GM23338 (cell line): ENCODE data around the gene KCNB1. TPM values are rescaled to one million over a fixed set of nuclear protein-coding genes. Genes with fewer than 3 reads are reported as not detected.

Source experiments
- ATAC-seq: fragments of 200-7000 bp; cut with Tn5 transposase; 3 replicates; pipeline ENCODE4 v1.9.1; 2020
- DNase-seq: peaks from one replicate; pipeline ENCODE4 v3.0.0-alpha.2; 2015; ENCODE audit warnings: low spot score
- H2AFZ ChIP-seq: fragments of 200-600 bp; sonication (generic); 2 replicates; pipeline ENCODE4 v1.8.0; 2016; ENCODE audit warnings: antibody characterized with exemption, mild to moderate bottlenecking, moderate library complexity
- H3F3A ChIP-seq: fragments of 200-600 bp; sonication (generic); replicated peaks from 2 replicates; pipeline ENCODE4 v1.8.0; 2017; ENCODE audit warnings: antibody characterized with exemption, mixed run types, low read depth
- H3K27ac ChIP-seq: fragments of 200-600 bp; sonication (generic); 2 replicates; pipeline ENCODE4 v1.6.1; 2016; ENCODE audit warnings: low read depth
- H3K27me3 ChIP-seq: fragments of 200-600 bp; sonication (generic); 2 replicates; pipeline ENCODE4 v1.8.0; 2016; ENCODE audit warnings: mild to moderate bottlenecking, mixed run types, moderate library complexity; ENCODE audit not compliant: insufficient read depth
- H3K36me3 ChIP-seq: fragments of 200-600 bp; sonication (generic); 2 replicates; pipeline ENCODE4 v1.8.0; 2016; ENCODE audit warnings: mild to moderate bottlenecking; ENCODE audit not compliant: insufficient read depth
- H3K4me1 ChIP-seq: fragments of 200-600 bp; sonication (generic); 2 replicates; pipeline ENCODE4 v1.8.0; 2016; ENCODE audit warnings: mild to moderate bottlenecking, moderate library complexity; ENCODE audit not compliant: insufficient read depth
- H3K4me2 ChIP-seq: fragments of 200-600 bp; sonication (generic); 2 replicates; pipeline ENCODE4 v1.7.1; 2017; ENCODE audit warnings: mixed run types
- H3K4me3 ChIP-seq: fragments of 200-600 bp; sonication (generic); 2 replicates; pipeline ENCODE4 v1.6.1; 2016; ENCODE audit warnings: mixed run types
- H3K79me2 ChIP-seq: fragments of 200-600 bp; sonication (generic); replicated peaks from 2 replicates; pipeline ENCODE4 v1.8.0; 2017; ENCODE audit warnings: mild to moderate bottlenecking; ENCODE audit not compliant: insufficient read depth
- H3K9me2 ChIP-seq: fragments of 200-600 bp; sonication (generic); 2 replicates; pipeline ENCODE4 v1.8.0; 2017; ENCODE audit not compliant: insufficient read depth
- H4K20me1 ChIP-seq: fragments of 200-600 bp; sonication (generic); replicated peaks from 2 replicates; pipeline ENCODE4 v1.8.0; 2017; ENCODE audit warnings: mild to moderate bottlenecking; ENCODE audit not compliant: insufficient read depth
- H3K27ac Mint-ChIP-seq: 2 replicates; pipeline ENCODE4 v1.8.0; 2020; ENCODE audit warnings: inconsistent platforms, mild to moderate bottlenecking, moderate library complexity, mixed read lengths
- H3K27me3 Mint-ChIP-seq: 3 replicates; pipeline ENCODE4 v1.8.0; 2022; ENCODE audit warnings: low read depth, mild to moderate bottlenecking, moderate library complexity, mixed read lengths, inconsistent platforms; ENCODE audit not compliant: insufficient read depth, poor library complexity
- H3K36me3 Mint-ChIP-seq: 3 replicates; pipeline ENCODE4 v1.8.0; 2021; ENCODE audit warnings: low read depth, mild to moderate bottlenecking, inconsistent platforms, moderate library complexity, mixed read lengths
- H3K4me1 Mint-ChIP-seq: 3 replicates; pipeline ENCODE4 v1.8.0; 2020; ENCODE audit warnings: mild to moderate bottlenecking, inconsistent platforms, mixed read lengths
- H3K4me3 Mint-ChIP-seq: 3 replicates; pipeline ENCODE4 v1.8.0; 2021; ENCODE audit warnings: moderate library complexity, mild to moderate bottlenecking, inconsistent platforms, mixed read lengths
- H3K9me3 Mint-ChIP-seq: 3 replicates; pipeline ENCODE4 v1.8.0; 2020; ENCODE audit warnings: moderate library complexity, mild to moderate bottlenecking, inconsistent platforms, mixed read lengths
- CREB1 ChIP-seq: fragments of 250-450 bp; sonication (Bioruptor Pico); IDR thresholded peaks from 2 replicates; pipeline ENCODE4 v1.5.0; 2020; ENCODE audit warnings: low read depth, mild to moderate bottlenecking, moderate library complexity
- CTCF ChIP-seq, 2 experiments: fragments of 200-600 bp in 1 of 2; sonication (generic) in 1 of 2; conservative IDR thresholded peaks; 2 replicates each; pipeline versions ENCODE4 v1.5.1 to v1.6.1; 2016 to 2017; ENCODE audit warnings: antibody characterized with exemption in 2 of 2, low read depth in 2 of 2, mild to moderate bottlenecking in 2 of 2, moderate library complexity in 1 of 2
- EZH2 ChIP-seq: fragments of 200-600 bp; sonication (generic); IDR thresholded peaks from one replicate; pipeline ENCODE4 v1.8.0; 2017; ENCODE audit warnings: antibody characterized with exemption, mild to moderate bottlenecking, low read depth; ENCODE audit not compliant: unreplicated experiment
- EZH2phosphoT487 ChIP-seq: fragments of 200-600 bp; sonication (generic); IDR thresholded peaks from one replicate; pipeline ENCODE4 v1.8.1; 2018; ENCODE audit warnings: antibody characterized with exemption; ENCODE audit not compliant: unreplicated experiment
- JUNB ChIP-seq: IDR thresholded peaks from one replicate; pipeline ENCODE4 v1.6.1; 2016; ENCODE audit warnings: antibody characterized with exemption; ENCODE audit not compliant: unreplicated experiment
- NANOG ChIP-seq: IDR thresholded peaks from 2 replicates; pipeline ENCODE4 v1.6.1; 2016; ENCODE audit warnings: antibody characterized with exemption, borderline replicate concordance
- POLR2AphosphoS5 ChIP-seq: IDR thresholded peaks from 2 replicates; pipeline ENCODE4 v1.6.1; 2016; ENCODE audit warnings: antibody characterized with exemption, low read depth
- STAT1 ChIP-seq: IDR thresholded peaks from one replicate; pipeline ENCODE4 v1.6.1; 2016; ENCODE audit warnings: antibody characterized with exemption; ENCODE audit not compliant: unreplicated experiment
- ZNF114 ChIP-seq: fragments of 250-450 bp; sonication (Bioruptor Pico); IDR thresholded peaks from 2 replicates; pipeline ENCODE4 v1.5.0; 2020; ENCODE audit warnings: mild to moderate bottlenecking, moderate library complexity
- ZNF331 ChIP-seq: fragments of 250-450 bp; sonication (Bioruptor Pico); IDR thresholded peaks from 2 replicates; pipeline ENCODE4 v1.5.0; 2020; ENCODE audit warnings: low read depth, mild to moderate bottlenecking, moderate library complexity
- polyA plus RNA-seq: library from polyadenylated mRNA; unstranded; fragments of >200 nt; fragmentation: Nextera tagmentation; extraction: Ambion mirVana; gene quantifications from 2 replicates; pipeline ENCODE4 v1.2.1, GENCODE V29; 2016
- total RNA-seq: library from RNA; depleted of rRNA; stranded (reverse); fragments of >200 nt; shearing (Covaris generic); gene quantifications from 2 replicates; pipeline ENCODE4 v1.2.3, GENCODE V29; 2014
- TF ChIP-seq, protein P1 (sequence below): IDR thresholded peaks from 2 replicates; pipeline ENCODE4 v1.6.1; 2016; ENCODE audit warnings: antibody characterized with exemption
- TF ChIP-seq, protein P2 (sequence below): fragments of 250-450 bp; sonication (Bioruptor Pico); IDR thresholded peaks from 2 replicates; pipeline ENCODE4 v1.5.0; 2020; ENCODE audit warnings: mild to moderate bottlenecking, moderate library complexity

KCNB1 gene
- total and polyA plus RNA-seq, 2 experiments from 2014 or later, result 0.28 to 0.29 TPM

- no peak for TF ChIP-seq CREB1 (CRISPR knock-in tag)
- TF ChIP-seq EZH2, result no peak
- TF ChIP-seq, protein P1, sequence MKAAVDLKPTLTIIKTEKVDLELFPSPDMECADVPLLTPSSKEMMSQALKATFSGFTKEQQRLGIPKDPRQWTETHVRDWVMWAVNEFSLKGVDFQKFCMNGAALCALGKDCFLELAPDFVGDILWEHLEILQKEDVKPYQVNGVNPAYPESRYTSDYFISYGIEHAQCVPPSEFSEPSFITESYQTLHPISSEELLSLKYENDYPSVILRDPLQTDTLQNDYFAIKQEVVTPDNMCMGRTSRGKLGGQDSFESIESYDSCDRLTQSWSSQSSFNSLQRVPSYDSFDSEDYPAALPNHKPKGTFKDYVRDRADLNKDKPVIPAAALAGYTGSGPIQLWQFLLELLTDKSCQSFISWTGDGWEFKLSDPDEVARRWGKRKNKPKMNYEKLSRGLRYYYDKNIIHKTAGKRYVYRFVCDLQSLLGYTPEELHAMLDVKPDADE, result no peak
- no peak for TF ChIP-seq NANOG
- no peak for TF ChIP-seq EZH2phosphoT487
- TF ChIP-seq JUNB, result no peak
- TF ChIP-seq STAT1, result no peak
- TF ChIP-seq ZNF114 (CRISPR knock-in tag), result no peak
- TF ChIP-seq POLR2AphosphoS5, result no peak
Measured at GRCh38 chr20:49393803-49394202, 88.7 kb downstream of the KCNB1 start (continued).

- no peaks in the 10 kb centered on the region for H3K27me3 ChIP-seq
- Mint-ChIP-seq H3K9me3 (no peaks in the 10 kb centered on the region), H3K27ac (no peak overlapping the region), H3K27me3 (peaks cover 9% of the 10 kb centered on the region), H3K4me3 (no peak overlapping the region), H3K36me3 (no peaks in the 10 kb centered on the region; the same call in 2 of the 3 replicates), H3K4me1 (peaks cover 2% of the 10 kb centered on the region)
- H3K4me3 ChIP-seq, result no peak overlapping the region
- no peak overlapping the region for H3K4me2 ChIP-seq
- H3K27ac ChIP-seq, result no peak overlapping the region
- no peaks in the 10 kb centered on the region for H3K4me1 ChIP-seq
- H2AFZ ChIP-seq, result no peak overlapping the region
- TF ChIP-seq, protein P1, result no peak
- TF ChIP-seq POLR2AphosphoS5 (no peak), CREB1 (CRISPR knock-in tag) (no peak), EZH2phosphoT487 (no peak), NANOG (no peak), ZNF331 (CRISPR knock-in tag) (no peak), ZNF114 (CRISPR knock-in tag) (no peak), CTCF (conservative IDR thresholded peaks at IDR 0.05; ENCODE audit: low read depth in 2 of 2) (no peak), STAT1 (no peak)
- TF ChIP-seq, protein P2, sequence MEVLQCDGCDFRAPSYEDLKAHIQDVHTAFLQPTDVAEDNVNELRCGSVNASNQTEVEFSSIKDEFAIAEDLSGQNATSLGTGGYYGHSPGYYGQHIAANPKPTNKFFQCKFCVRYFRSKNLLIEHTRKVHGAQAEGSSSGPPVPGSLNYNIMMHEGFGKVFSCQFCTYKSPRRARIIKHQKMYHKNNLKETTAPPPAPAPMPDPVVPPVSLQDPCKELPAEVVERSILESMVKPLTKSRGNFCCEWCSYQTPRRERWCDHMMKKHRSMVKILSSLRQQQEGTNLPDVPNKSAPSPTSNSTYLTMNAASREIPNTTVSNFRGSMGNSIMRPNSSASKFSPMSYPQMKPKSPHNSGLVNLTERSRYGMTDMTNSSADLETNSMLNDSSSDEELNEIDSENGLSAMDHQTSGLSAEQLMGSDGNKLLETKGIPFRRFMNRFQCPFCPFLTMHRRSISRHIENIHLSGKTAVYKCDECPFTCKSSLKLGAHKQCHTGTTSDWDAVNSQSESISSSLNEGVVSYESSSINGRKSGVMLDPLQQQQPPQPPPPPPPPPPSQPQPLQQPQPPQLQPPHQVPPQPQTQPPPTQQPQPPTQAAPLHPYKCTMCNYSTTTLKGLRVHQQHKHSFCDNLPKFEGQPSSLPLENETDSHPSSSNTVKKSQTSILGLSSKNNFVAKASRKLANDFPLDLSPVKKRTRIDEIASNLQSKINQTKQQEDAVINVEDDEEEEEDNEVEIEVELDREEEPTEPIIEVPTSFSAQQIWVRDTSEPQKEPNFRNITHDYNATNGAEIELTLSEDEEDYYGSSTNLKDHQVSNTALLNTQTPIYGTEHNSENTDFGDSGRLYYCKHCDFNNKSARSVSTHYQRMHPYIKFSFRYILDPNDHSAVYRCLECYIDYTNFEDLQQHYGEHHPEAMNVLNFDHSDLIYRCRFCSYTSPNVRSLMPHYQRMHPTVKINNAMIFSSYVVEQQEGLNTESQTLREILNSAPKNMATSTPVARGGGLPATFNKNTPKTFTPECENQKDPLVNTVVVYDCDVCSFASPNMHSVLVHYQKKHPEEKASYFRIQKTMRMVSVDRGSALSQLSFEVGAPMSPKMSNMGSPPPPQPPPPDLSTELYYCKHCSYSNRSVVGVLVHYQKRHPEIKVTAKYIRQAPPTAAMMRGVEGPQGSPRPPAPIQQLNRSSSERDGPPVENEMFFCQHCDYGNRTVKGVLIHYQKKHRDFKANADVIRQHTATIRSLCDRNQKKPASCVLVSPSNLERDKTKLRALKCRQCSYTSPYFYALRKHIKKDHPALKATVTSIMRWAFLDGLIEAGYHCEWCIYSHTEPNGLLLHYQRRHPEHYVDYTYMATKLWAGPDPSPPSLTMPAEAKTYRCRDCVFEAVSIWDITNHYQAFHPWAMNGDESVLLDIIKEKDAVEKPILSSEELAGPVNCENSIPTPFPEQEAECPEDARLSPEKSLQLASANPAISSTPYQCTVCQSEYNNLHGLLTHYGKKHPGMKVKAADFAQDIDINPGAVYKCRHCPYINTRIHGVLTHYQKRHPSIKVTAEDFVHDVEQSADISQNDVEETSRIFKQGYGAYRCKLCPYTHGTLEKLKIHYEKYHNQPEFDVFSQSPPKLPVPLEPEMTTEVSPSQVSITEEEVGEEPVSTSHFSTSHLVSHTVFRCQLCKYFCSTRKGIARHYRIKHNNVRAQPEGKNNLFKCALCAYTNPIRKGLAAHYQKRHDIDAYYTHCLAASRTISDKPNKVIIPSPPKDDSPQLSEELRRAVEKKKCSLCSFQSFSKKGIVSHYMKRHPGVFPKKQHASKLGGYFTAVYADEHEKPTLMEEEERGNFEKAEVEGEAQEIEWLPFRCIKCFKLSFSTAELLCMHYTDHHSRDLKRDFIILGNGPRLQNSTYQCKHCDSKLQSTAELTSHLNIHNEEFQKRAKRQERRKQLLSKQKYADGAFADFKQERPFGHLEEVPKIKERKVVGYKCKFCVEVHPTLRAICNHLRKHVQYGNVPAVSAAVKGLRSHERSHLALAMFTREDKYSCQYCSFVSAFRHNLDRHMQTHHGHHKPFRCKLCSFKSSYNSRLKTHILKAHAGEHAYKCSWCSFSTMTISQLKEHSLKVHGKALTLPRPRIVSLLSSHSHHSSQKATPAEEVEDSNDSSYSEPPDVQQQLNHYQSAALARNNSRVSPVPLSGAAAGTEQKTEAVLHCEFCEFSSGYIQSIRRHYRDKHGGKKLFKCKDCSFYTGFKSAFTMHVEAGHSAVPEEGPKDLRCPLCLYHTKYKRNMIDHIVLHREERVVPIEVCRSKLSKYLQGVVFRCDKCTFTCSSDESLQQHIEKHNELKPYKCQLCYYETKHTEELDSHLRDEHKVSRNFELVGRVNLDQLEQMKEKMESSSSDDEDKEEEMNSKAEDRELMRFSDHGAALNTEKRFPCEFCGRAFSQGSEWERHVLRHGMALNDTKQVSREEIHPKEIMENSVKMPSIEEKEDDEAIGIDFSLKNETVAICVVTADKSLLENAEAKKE (CRISPR knock-in tag), result no peak
- H3K36me3 ChIP-seq, result no peaks in the 10 kb centered on the region
- no peaks in the 10 kb centered on the region for H3K79me2 ChIP-seq
- H3F3A ChIP-seq, result no peaks in the 10 kb centered on the region
- H4K20me1 ChIP-seq, result no peaks in the 10 kb centered on the region
- ATAC-seq (no peak), DNase-seq (no peak)
- H3K9me2 ChIP-seq, result no peaks in the 10 kb centered on the region
Measured at GRCh38 chr20:49392745-49393144, 89.7 kb downstream of the KCNB1 start.
